ENCODE measurements around the gene NUF2. TPM values are rescaled to one million over a fixed set of nuclear protein-coding genes. Genes with fewer than 3 reads are reported as not detected.

Gene NUF2
- total and polyA plus RNA-seq, 2 of the 8 experiments (the other 6 are each of a cell fraction or from before 2014, with no cell fraction given), result 12.1 to 28.3 TPM

Other genes with a start within 250 kb of the NUF2 start
- 96.3 and 103 TPM in 2 replicates for gene RGS5, start 119.0 kb upstream of the NUF2 start, total RNA-seq (2021; fragmentation: NEBNext Ultra II Directional; extraction: Animal tissue kit (Norgen Biotek cat#: 25700))
- gene RGS5, start 119.0 kb upstream of the NUF2 start, polyA plus RNA-seq (2011; rRNA removed), result 53.3 and 75.5 TPM in 2 replicates

All from H1 (cell line).